ENCODE results near the gene WDR91.

- no peak for TF ChIP-seq CTCF (IDR thresholded peaks at IDR 0.05)
- TF ChIP-seq POLR2A (IDR thresholded peaks at IDR 0.05): no peak
- TF ChIP-seq POLR2AphosphoS5 (IDR thresholded peaks at IDR 0.05): no peak
- TF ChIP-seq EP300 (IDR thresholded peaks at IDR 0.05): no peak
Observed at GRCh38 chr7:135158874-135159273, 52.5 kb downstream of the WDR91 start.

All from upper lobe of left lung (tissue), 4 donors.